ENCODE measurements around the gene ASAP2.

ASAP2 gene

GRCh38 chr2:9280224-9280623, 73.6 kb downstream of the ASAP2 start:
- Histone ChIP-seq H3K4me3 (ENCODE audit: low read length) (no peak overlapping the region), H3K36me3 (replicated peaks; ENCODE audit: insufficient read depth, low read length) (no peaks in the 10 kb centered on the region), H3K27ac (ENCODE audit: low read length) (no peak overlapping the region), H3K4me2 (ENCODE audit: low read depth, low read length) (no peak overlapping the region), H4K20me1 (ENCODE audit: insufficient read depth, low read length) (no peaks in the 10 kb centered on the region), H2AFZ (ENCODE audit: low read length) (no peak overlapping the region), H3K9ac (ENCODE audit: low read length) (no peak overlapping the region), H3K79me2 (ENCODE audit: low read length) (no peaks in the 10 kb centered on the region), H3K9me2 (replicated peaks; ENCODE audit: insufficient read depth, low read length) (no peaks in the 10 kb centered on the region), H3F3A (ENCODE audit: insufficient read depth, low read length) (no peaks in the 10 kb centered on the region), H3K9me3 (replicated peaks; ENCODE audit: insufficient read depth, low read length) (no peaks in the 10 kb centered on the region), H3K27me3 (replicated peaks; ENCODE audit: insufficient read depth, low read length) (no peaks in the 10 kb centered on the region), H3K4me1 (ENCODE audit: low read length) (no peaks in the 10 kb centered on the region)
- TF ChIP-seq EZH2phosphoT487 (IDR thresholded peaks at IDR 0.05; ENCODE audit: low read length) (no peak), EZH2 (optimal IDR thresholded peaks at IDR 0.05; ENCODE audit: low read depth, low read length) (no peak), CTCF (IDR thresholded peaks at IDR 0.05; ENCODE audit: low read length) (no peak)
- DNase-seq, result no peak

- Histone ChIP-seq H3K4me2 (ENCODE audit: low read depth, low read length) (no peak overlapping the region), H3K4me3 (ENCODE audit: low read length) (no peak overlapping the region), H3K36me3 (replicated peaks; ENCODE audit: insufficient read depth, low read length) (no peaks in the 10 kb centered on the region), H3K9me3 (replicated peaks; ENCODE audit: insufficient read depth, low read length) (no peaks in the 10 kb centered on the region), H3K9ac (ENCODE audit: low read length) (no peak overlapping the region), H3K27ac (ENCODE audit: low read length) (no peak overlapping the region), H3K27me3 (replicated peaks; ENCODE audit: insufficient read depth, low read length) (no peaks in the 10 kb centered on the region), H3K79me2 (ENCODE audit: low read length) (no peaks in the 10 kb centered on the region), H4K20me1 (ENCODE audit: insufficient read depth, low read length) (no peaks in the 10 kb centered on the region), H2AFZ (ENCODE audit: low read length) (no peak overlapping the region), H3K9me2 (replicated peaks; ENCODE audit: insufficient read depth, low read length) (no peaks in the 10 kb centered on the region), H3F3A (ENCODE audit: insufficient read depth, low read length) (no peaks in the 10 kb centered on the region), H3K4me1 (ENCODE audit: low read length) (no peaks in the 10 kb centered on the region)
- no peak for DNase-seq
- no peak for TF ChIP-seq CTCF (IDR thresholded peaks at IDR 0.05; ENCODE audit: low read length)
- TF ChIP-seq EZH2phosphoT487 (IDR thresholded peaks at IDR 0.05; ENCODE audit: low read length), result no peak
- no peak for TF ChIP-seq EZH2 (optimal IDR thresholded peaks at IDR 0.05; ENCODE audit: low read depth, low read length)
Measured at GRCh38 chr2:9281145-9281544, 74.5 kb downstream of the ASAP2 start.

GRCh38 chr2:9282128-9283112, 75.8 kb downstream of the ASAP2 start:
- H3K27ac ChIP-seq (ENCODE audit: low read length), result no peak overlapping the region
- H3K4me2 ChIP-seq (ENCODE audit: low read depth, low read length), result no peak overlapping the region
- H3K4me1 ChIP-seq (ENCODE audit: low read length), result no peaks in the 10 kb centered on the region
- TF ChIP-seq EZH2phosphoT487 (IDR thresholded peaks at IDR 0.05; ENCODE audit: low read length), result no peak
- no peaks in the 10 kb centered on the region for H4K20me1 ChIP-seq (ENCODE audit: insufficient read depth, low read length)
- no peak overlapping the region for H3K4me3 ChIP-seq (ENCODE audit: low read length)
- no peaks in the 10 kb centered on the region for H3K9me3 ChIP-seq (replicated peaks; ENCODE audit: insufficient read depth, low read length)
- H3K9me2 ChIP-seq (replicated peaks; ENCODE audit: insufficient read depth, low read length), result no peaks in the 10 kb centered on the region
- no peaks in the 10 kb centered on the region for H3K36me3 ChIP-seq (replicated peaks; ENCODE audit: insufficient read depth, low read length)
- H3K9ac ChIP-seq (ENCODE audit: low read length), result no peak overlapping the region
- H2AFZ ChIP-seq (ENCODE audit: low read length), result no peak overlapping the region
- H3F3A ChIP-seq (ENCODE audit: insufficient read depth, low read length), result no peaks in the 10 kb centered on the region
- H3K27me3 ChIP-seq (replicated peaks; ENCODE audit: insufficient read depth, low read length), result no peaks in the 10 kb centered on the region
- no peaks in the 10 kb centered on the region for H3K79me2 ChIP-seq (ENCODE audit: low read length)
- no peak for DNase-seq
